Measurements from ENCODE around the gene TGFBR2. TPM values are rescaled to one million over a fixed set of nuclear protein-coding genes. Genes with fewer than 3 reads are reported as not detected.

TGFBR2 gene
- polyA plus RNA-seq, 1 experiment, result 61.0 TPM

DNA sequence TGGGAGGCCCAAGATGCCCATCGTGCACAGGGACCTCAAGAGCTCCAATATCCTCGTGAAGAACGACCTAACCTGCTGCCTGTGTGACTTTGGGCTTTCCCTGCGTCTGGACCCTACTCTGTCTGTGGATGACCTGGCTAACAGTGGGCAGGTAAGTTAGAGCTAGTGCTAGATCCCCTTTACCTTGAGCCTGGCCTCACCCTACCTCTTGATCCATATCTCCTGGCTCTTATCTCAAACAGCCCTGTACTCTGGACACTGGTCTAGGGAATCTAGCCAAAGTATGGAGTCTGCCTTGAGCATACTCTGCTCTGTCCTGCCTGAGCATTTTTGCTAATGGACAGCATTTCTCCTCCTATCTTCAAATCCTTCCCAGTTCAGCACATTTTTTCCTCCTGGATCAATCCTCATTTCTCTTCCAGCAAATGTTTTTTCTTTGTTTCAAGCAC, 65.9 kb downstream of the TGFBR2 start:
- no peak overlapping the region for H3K4me3 ChIP-seq (ENCODE audit: low read depth, low read length)
- TF ChIP-seq CTCF (IDR thresholded peaks at IDR 0.05; ENCODE audit: insufficient read depth, low read depth, low read length), result no peak
- H3K36me3 ChIP-seq (ENCODE audit: control insufficient read depth, insufficient read depth, low read length), result peaks cover 15% of the 10 kb centered on the region
- ChIA-PET CTCF (no interaction called here), POLR2A (no interaction called here)
- DNase-seq (ENCODE audit: low read depth), result no peak
- no peaks in the 10 kb centered on the region for H3K27me3 ChIP-seq (ENCODE audit: control insufficient read depth, insufficient read depth, low read length)

- no peak for TF ChIP-seq CTCF (IDR thresholded peaks at IDR 0.05; ENCODE audit: insufficient read depth, low read depth, low read length)
- ChIA-PET CTCF (no interaction called here), POLR2A (no interaction called here)
- H3K27me3 ChIP-seq (ENCODE audit: control insufficient read depth, insufficient read depth, low read length), result no peaks in the 10 kb centered on the region
- peaks cover 15% of the 10 kb centered on the region for H3K36me3 ChIP-seq (ENCODE audit: control insufficient read depth, insufficient read depth, low read length)
- no peak for DNase-seq (ENCODE audit: low read depth)
- no peak overlapping the region for H3K4me3 ChIP-seq (ENCODE audit: low read depth, low read length)
Measured at GRCh38 chr3:30672959-30673358, 66.6 kb downstream of the TGFBR2 start.

DNA sequence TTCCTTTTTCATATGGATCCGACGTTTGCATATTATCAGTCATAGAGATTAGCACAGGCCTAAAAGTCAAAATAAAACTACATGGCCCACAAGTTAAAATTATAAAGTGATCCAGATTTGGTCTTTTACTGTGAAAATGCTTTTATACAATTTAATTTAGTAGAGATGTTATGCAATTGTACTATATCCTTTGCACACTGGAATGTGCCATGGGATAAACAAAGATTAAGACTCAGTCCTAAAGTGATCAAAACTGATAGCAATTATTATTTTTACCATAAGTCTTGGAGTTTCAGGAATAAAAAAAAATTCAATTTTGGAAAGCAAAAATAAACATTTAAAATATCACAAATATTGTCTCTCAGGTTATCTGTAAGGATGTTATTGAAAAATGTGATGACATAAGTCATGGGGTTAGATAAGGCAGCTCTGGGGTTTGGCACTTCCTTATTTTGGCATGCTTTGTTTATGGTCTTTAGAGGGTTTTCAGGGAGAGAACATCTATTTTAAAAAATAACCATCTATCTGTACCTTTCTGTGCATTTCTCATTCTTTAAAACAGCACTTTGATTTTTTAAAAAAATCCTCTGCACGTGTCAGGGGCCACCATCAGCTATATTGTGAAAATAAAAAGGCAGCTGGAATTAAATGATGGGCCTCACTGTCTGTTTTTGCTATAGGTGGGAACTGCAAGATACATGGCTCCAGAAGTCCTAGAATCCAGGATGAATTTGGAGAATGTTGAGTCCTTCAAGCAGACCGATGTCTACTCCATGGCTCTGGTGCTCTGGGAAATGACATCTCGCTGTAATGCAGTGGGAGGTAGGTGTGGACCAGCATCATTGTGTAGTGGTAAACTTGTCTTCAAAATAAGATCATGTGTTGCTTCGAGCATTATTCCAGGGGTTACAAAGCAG, 67.3 kb downstream of the TGFBR2 start:
- Histone ChIP-seq H3K36me3 (ENCODE audit: control insufficient read depth, insufficient read depth, low read length) (peaks cover 15% of the 10 kb centered on the region), H3K4me3 (ENCODE audit: low read depth, low read length) (no peak overlapping the region), H3K27me3 (ENCODE audit: control insufficient read depth, insufficient read depth, low read length) (no peaks in the 10 kb centered on the region)
- ChIA-PET POLR2A (no interaction called here), CTCF (interaction anchor here (0.6 kb wide), 1 partner anchor 552 kb away, joined by 3 read pairs; no protein-coding TSS in a partner anchor)
- no peak for DNase-seq (ENCODE audit: low read depth)
- TF ChIP-seq CTCF (IDR thresholded peaks at IDR 0.05; ENCODE audit: insufficient read depth, low read depth, low read length), result no peak

GRCh38 chr3:30675006-30675405, 68.6 kb downstream of the TGFBR2 start:
- POLR2A ChIA-PET, result no interaction called here
- DNase-seq (ENCODE audit: low read depth), result no peak
- CTCF ChIA-PET, result no interaction called here
- peaks cover 15% of the 10 kb centered on the region for H3K36me3 ChIP-seq (ENCODE audit: control insufficient read depth, insufficient read depth, low read length)
- no peak overlapping the region for H3K4me3 ChIP-seq (ENCODE audit: low read depth, low read length)
- no peaks in the 10 kb centered on the region for H3K27me3 ChIP-seq (ENCODE audit: control insufficient read depth, insufficient read depth, low read length)
- no peak for TF ChIP-seq CTCF (IDR thresholded peaks at IDR 0.05; ENCODE audit: insufficient read depth, low read depth, low read length)

GRCh38 chr3:30675774-30676173, 69.4 kb downstream of the TGFBR2 start:
- ChIA-PET POLR2A (no interaction called here), CTCF (no interaction called here)
- H3K36me3 ChIP-seq (ENCODE audit: control insufficient read depth, insufficient read depth, low read length), result peaks cover 15% of the 10 kb centered on the region
- no peak overlapping the region for H3K4me3 ChIP-seq (ENCODE audit: low read depth, low read length)
- no peak for DNase-seq (ENCODE audit: low read depth)
- no peaks in the 10 kb centered on the region for H3K27me3 ChIP-seq (ENCODE audit: control insufficient read depth, insufficient read depth, low read length)
- no peak for TF ChIP-seq CTCF (IDR thresholded peaks at IDR 0.05; ENCODE audit: insufficient read depth, low read depth, low read length)

Data from BJ (cell line).